Keratinocyte (primary cell): ENCODE data around the gene TFCP2L1. TPM values are rescaled to one million over a fixed set of nuclear protein-coding genes. Genes with fewer than 3 reads are reported as not detected.

ENCODE experiments used
- DNase-seq: peaks from one replicate; pipeline ENCODE4 v3.0.0-alpha.2; 2011; ENCODE audit warnings: low read depth, missing footprints, low spot score
- FAIRE-seq: peaks from 2 replicates; lab custom pipeline; 2011; peaks lifted over from hg19 to GRCh38; lab: Jason Lieb, UNC
- H2AFZ ChIP-seq: 2 replicates; pipeline ENCODE4 v1.6.0; 2012; ENCODE audit warnings: low read length, control low read depth, inconsistent platforms; ENCODE audit not compliant: control insufficient read depth
- H3K27ac ChIP-seq: 2 replicates; pipeline ENCODE4 v1.5.1; 2011; ENCODE audit warnings: low read length; ENCODE audit not compliant: control insufficient read depth, insufficient read depth
- H3K27me3 ChIP-seq: 3 replicates; pipeline ENCODE4 v1.6.0; 2011; ENCODE audit warnings: low read length; ENCODE audit not compliant: control insufficient read depth, insufficient read depth; ENCODE audit errors: extremely low read depth
- H3K36me3 ChIP-seq, 2 experiments: 2 replicates in 1 of 2; 3 replicates in 1 of 2; pipeline ENCODE4 v1.5.1; 2011; ENCODE audit warnings: low read length in 2 of 2, mild to moderate bottlenecking in 1 of 2; ENCODE audit not compliant: control insufficient read depth in 2 of 2, insufficient read depth in 2 of 2; ENCODE audit errors: extremely low read depth in 1 of 2
- H3K4me1 ChIP-seq: 3 replicates; pipeline ENCODE4 v1.5.1; 2011; ENCODE audit warnings: low read length; ENCODE audit not compliant: control insufficient read depth, insufficient read depth; ENCODE audit errors: extremely low read depth
- H3K4me2 ChIP-seq: 3 replicates; pipeline ENCODE4 v1.6.0; 2011; ENCODE audit warnings: low read depth, low read length; ENCODE audit not compliant: control insufficient read depth, insufficient read depth; ENCODE audit errors: extremely low read depth
- H3K4me3 ChIP-seq, 3 experiments: fragments of 200-600 bp in 1 of 3; sonication (generic) in 1 of 3; 2 replicates in 2 of 3; 3 replicates in 1 of 3; pipeline ENCODE4 v1.5.1; 2011 to 2016; ENCODE audit warnings: low read length in 3 of 3, mild to moderate bottlenecking in 3 of 3, control low read depth in 2 of 3, inconsistent platforms in 1 of 3, low read depth in 1 of 3, mixed read lengths in 1 of 3, mixed run types in 1 of 3, moderate library complexity in 1 of 3; ENCODE audit not compliant: control insufficient read depth in 2 of 3, insufficient read depth in 2 of 3; ENCODE audit errors: extremely low read depth in 1 of 3
- H3K79me2 ChIP-seq: 2 replicates; pipeline ENCODE4 v1.6.0; 2012; ENCODE audit warnings: low read length; ENCODE audit not compliant: control insufficient read depth, insufficient read depth
- H3K9ac ChIP-seq: 3 replicates; pipeline ENCODE4 v1.6.0; 2011; ENCODE audit warnings: low read length; ENCODE audit not compliant: control insufficient read depth, insufficient read depth; ENCODE audit errors: extremely low read depth
- H3K9me1 ChIP-seq: 3 replicates; pipeline ENCODE4 v1.6.0; 2011; ENCODE audit warnings: low read length; ENCODE audit not compliant: control insufficient read depth, insufficient read depth; ENCODE audit errors: extremely low read depth
- H3K9me3 ChIP-seq: 2 replicates; pipeline ENCODE4 v1.5.1; 2012; ENCODE audit warnings: low read depth, low read length; ENCODE audit not compliant: control insufficient read depth
- H4K20me1 ChIP-seq: 3 replicates; pipeline ENCODE4 v1.6.0; 2011; ENCODE audit warnings: low read length; ENCODE audit not compliant: control insufficient read depth, insufficient read depth; ENCODE audit errors: extremely low read depth
- CTCF ChIP-seq, 3 experiments: IDR thresholded peaks in 1 of 3; conservative IDR thresholded peaks in 1 of 3; optimal IDR thresholded peaks in 1 of 3; 2 replicates in 2 of 3; 3 replicates in 1 of 3; pipeline versions ENCODE3 to v1.5.1; 2011; ENCODE audit warnings: low read length in 3 of 3, mild to moderate bottlenecking in 3 of 3, moderate library complexity in 2 of 3, control low read depth in 1 of 3, inconsistent platforms in 1 of 3; ENCODE audit not compliant: insufficient read depth in 2 of 3; ENCODE audit errors: extremely low read depth in 1 of 3
- EZH2 ChIP-seq: IDR thresholded peaks from one replicate; pipeline ENCODE4 v1.6.1; 2012; ENCODE audit warnings: inconsistent platforms, mild to moderate bottlenecking, low read length, moderate library complexity
- dilution Hi-C: fragments of 300-500 bp; cut with MboI; formaldehyde crosslinking; loops from one replicate; pipeline ENCODE4 v1.7.0; 2020; ENCODE audit warnings: low sequenced_read_pairs; ENCODE audit not compliant: extremely low pct_ligation_motif_present
- polyA plus RNA-seq, 5 experiments: library from polyadenylated mRNA; depleted of rRNA in 3 of 5; stranded (reverse) in 3 of 5; stranded (forward) in 1 of 5; unstranded in 1 of 5; fragments of >200 nt; gene quantifications; 1 replicate in 1 of 5; 2 replicates in 3 of 5; 3 replicates in 1 of 5; pipeline versions ENCODE4 v1.2.1 to v1.2.3, GENCODE V29; 2011 to 2012; ENCODE audit warnings: missing spikeins in 2 of 5, low read depth in 1 of 5, low replicate concordance in 1 of 5

The TFCP2L1 gene
- polyA plus RNA-seq, 1 donor (not counting 4 experiments of a cell fraction or from before 2014, with no cell fraction given), result 29.4 TPM

GRCh38 chr2:121195036-121195435 is 90.0 kb downstream of the TFCP2L1 start:
- Histone ChIP-seq H2AFZ (no peak overlapping the region), H3K27ac (no peak overlapping the region), H4K20me1 (no peaks in the 10 kb centered on the region), H3K9me3 (no peaks in the 10 kb centered on the region), H3K9me1 (no peaks in the 10 kb centered on the region), H3K79me2 (no peaks in the 10 kb centered on the region), H3K27me3 (no peaks in the 10 kb centered on the region), H3K36me3 (no peaks in the 10 kb centered on the region), H3K4me1 (peaks cover 33% of the 10 kb centered on the region), H3K9ac (no peak overlapping the region), H3K4me2 (no peak overlapping the region), H3K4me3 (no peak overlapping the region)
- peak; percentile 39 for FAIRE-seq
- no peak for DNase-seq
- dilution Hi-C loops, result no loop called here
- TF ChIP-seq EZH2 (no peak), CTCF (optimal IDR thresholded peaks at IDR 0.05 in 1 of 3, IDR thresholded peaks at IDR 0.05 in 1 of 3, conservative IDR thresholded peaks at IDR 0.05 in 1 of 3; ENCODE audit: extremely low read depth in 1 of 3, insufficient read depth in 2 of 3, low read length in 3 of 3) (no peak)

- Histone ChIP-seq H4K20me1 (no peaks in the 10 kb centered on the region), H3K9me1 (no peaks in the 10 kb centered on the region), H3K9me3 (no peaks in the 10 kb centered on the region), H2AFZ (no peak overlapping the region), H3K9ac (no peak overlapping the region), H3K27me3 (no peaks in the 10 kb centered on the region), H3K4me1 (peaks cover 33% of the 10 kb centered on the region), H3K36me3 (no peaks in the 10 kb centered on the region), H3K79me2 (no peaks in the 10 kb centered on the region), H3K4me2 (no peak overlapping the region), H3K4me3 (no peak overlapping the region), H3K27ac (no peak overlapping the region)
- TF ChIP-seq CTCF (optimal IDR thresholded peaks at IDR 0.05 in 1 of 3, IDR thresholded peaks at IDR 0.05 in 1 of 3, conservative IDR thresholded peaks at IDR 0.05 in 1 of 3; ENCODE audit: extremely low read depth in 1 of 3, insufficient read depth in 2 of 3, low read length in 3 of 3), result no peak
- no peak for TF ChIP-seq EZH2
- FAIRE-seq (no peak), DNase-seq (no peak)
- dilution Hi-C loops, result no loop called here
Observed at GRCh38 chr2:121194626-121195025, 90.4 kb downstream of the TFCP2L1 start.
